ENCODE data around the gene TTYH1.

TTYH1 gene

DNA sequence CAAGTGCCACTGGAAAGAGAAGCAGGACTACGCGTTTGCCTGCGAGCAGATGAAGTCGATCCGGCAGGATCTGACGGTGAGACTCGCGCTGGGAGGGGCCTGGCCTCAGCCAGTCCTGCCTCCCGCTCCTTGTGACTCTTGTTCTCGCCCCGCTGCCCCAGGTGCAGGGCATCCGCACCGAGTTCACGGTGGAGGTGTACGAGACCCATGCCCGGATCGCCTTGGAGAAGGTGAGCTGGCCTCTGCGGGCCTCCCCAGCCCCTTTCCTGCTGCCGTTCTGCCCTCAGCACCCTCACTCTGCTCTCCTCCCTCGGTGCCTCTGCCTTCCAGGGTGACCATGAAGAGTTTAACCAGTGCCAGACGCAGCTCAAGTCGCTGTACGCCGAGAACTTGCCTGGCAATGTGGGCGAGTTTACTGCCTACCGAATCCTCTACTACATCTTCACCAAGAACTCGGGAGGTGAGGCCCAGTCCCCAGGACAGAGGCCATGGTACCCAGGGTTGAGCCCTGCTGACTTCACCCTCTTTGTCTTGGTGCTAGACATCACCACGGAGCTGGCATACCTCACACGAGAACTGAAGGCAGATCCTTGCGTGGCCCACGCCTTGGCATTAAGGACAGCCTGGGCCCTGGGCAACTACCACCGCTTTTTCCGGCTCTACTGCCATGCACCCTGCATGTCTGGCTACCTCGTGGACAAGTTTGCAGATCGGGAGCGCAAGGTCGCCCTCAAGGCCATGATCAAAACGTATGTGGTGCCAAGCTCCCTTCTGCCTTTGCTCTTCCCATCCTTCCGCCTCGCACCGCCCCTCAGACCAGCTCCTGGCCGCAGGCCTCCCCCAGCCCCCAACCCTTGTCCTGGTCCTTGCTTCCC, 42.7 kb downstream of the TTYH1 start:
- Mint-ChIP-seq H3K4me3 (no peak overlapping the region), H3K27ac (peak overlapping the region in 1 of 3 experiments; percentile 26), H3K36me3 (ENCODE audit: low read depth) (peaks cover 53% of the 10 kb centered on the region), H3K4me1 (peaks cover 21% of the 10 kb centered on the region), H3K9me3 (no peaks in the 10 kb centered on the region), H3K27me3 (ENCODE audit: low read depth) (no peaks in the 10 kb centered on the region)
- TF ChIP-seq, protein P1, sequence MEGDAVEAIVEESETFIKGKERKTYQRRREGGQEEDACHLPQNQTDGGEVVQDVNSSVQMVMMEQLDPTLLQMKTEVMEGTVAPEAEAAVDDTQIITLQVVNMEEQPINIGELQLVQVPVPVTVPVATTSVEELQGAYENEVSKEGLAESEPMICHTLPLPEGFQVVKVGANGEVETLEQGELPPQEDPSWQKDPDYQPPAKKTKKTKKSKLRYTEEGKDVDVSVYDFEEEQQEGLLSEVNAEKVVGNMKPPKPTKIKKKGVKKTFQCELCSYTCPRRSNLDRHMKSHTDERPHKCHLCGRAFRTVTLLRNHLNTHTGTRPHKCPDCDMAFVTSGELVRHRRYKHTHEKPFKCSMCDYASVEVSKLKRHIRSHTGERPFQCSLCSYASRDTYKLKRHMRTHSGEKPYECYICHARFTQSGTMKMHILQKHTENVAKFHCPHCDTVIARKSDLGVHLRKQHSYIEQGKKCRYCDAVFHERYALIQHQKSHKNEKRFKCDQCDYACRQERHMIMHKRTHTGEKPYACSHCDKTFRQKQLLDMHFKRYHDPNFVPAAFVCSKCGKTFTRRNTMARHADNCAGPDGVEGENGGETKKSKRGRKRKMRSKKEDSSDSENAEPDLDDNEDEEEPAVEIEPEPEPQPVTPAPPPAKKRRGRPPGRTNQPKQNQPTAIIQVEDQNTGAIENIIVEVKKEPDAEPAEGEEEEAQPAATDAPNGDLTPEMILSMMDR (IDR thresholded peaks at IDR 0.05; ENCODE audit: unreplicated experiment in 3 of 3) = no peak

DNA sequence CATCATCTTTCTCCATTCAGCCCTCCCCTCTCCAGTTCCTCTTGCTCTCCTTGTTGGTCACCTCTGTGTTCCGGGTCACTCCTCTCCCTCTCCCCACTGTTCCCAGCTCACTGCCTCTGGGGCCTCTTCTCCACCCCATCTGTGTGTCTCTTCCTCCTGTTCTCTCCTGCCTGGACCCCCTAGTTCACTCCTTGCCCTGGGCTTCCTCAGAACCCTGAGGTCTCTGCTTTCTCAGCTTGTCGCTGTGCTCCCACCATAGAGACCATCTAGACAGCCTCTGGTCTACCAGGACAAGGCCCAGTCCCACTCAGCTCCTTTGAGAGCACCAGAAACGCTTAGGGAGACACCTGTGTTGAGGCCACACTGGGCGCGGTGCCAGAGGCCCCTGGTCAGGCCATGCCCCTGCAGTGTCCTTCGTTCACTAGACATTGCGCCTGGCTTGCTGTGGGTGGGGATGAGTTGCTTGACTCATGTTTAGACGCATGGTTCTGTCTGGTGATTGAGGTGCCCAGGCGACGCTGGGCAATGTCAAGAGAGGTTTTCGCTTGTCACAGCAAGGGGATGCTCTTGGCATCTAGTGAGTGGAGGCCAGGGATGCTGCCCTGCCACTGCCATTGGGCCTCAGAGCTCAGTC, 43.5 kb downstream of the TTYH1 start:
- Mint-ChIP-seq H3K27ac (peak overlapping the region; percentile 45 to 58 (median 56)), H3K4me1 (peaks cover 24% of the 10 kb centered on the region), H3K4me3 (peak overlapping the region; percentile 37 to 73 (median 57)), H3K27me3 (ENCODE audit: low read depth) (no peaks in the 10 kb centered on the region), H3K36me3 (ENCODE audit: low read depth) (peaks cover 45% of the 10 kb centered on the region), H3K9me3 (no peaks in the 10 kb centered on the region)
- TF ChIP-seq, protein P1 (IDR thresholded peaks at IDR 0.05; ENCODE audit: unreplicated experiment in 3 of 3) = no peak

DNA sequence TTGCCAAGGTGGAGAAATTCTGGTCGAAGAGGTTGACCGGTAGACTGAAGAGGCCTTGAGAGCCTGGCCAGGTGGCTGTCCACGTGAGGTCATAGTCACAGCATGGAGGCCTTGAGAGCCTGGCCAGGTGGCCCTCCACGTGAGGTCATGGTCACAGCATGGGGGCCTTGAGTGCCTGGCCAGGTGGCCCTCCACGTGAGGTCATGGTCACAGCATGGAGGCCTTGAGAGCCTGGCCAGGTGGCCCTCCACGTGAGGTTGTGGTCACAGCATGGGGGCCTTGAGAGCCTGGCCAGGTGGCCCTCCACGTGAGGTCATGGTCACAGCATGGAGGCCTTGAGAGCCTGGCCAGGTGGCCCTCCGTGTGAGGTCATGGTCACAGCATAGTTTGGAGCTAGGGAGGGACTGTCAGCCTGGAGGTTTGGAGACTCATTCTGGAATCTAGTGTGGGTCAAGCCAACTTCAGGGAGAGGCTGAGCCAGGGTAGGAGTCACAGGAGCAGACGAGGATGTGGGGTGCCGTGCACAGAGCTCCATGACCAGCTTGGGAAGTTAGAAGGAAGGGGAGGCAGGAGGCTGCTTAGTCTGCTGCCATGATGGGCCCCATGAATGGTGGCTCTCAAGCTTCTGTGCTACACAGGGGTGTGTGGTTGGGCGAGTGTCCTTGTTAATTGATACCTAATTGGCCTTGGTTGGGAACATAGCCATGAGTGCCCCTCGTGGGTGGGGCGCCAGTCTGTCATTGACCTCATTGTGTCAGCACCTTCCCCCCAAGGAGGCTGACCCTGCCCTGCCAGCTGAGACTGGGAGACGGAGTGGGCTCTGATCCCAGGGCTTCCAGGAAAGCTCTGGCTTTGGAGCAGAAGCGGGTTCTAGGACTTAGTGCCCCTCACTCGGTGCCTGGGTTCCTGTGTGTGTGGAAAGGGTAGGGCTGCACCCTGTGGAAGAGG, 44.3 kb downstream of the TTYH1 start:
- H3K36me3 Mint-ChIP-seq (ENCODE audit: low read depth) = peaks cover 42% of the 10 kb centered on the region
- H3K9me3 Mint-ChIP-seq = no peaks in the 10 kb centered on the region
- no peaks in the 10 kb centered on the region for H3K27me3 Mint-ChIP-seq (ENCODE audit: low read depth)
- peaks cover 31% of the 10 kb centered on the region for H3K4me1 Mint-ChIP-seq
- H3K4me3 Mint-ChIP-seq = peak overlapping the region; percentile 40 to 73 (median 57)
- peak overlapping the region; percentile 45 to 72 (median 58) for H3K27ac Mint-ChIP-seq
- TF ChIP-seq, protein P1 (IDR thresholded peaks at IDR 0.05; ENCODE audit: unreplicated experiment in 3 of 3) = no peak

DNA sequence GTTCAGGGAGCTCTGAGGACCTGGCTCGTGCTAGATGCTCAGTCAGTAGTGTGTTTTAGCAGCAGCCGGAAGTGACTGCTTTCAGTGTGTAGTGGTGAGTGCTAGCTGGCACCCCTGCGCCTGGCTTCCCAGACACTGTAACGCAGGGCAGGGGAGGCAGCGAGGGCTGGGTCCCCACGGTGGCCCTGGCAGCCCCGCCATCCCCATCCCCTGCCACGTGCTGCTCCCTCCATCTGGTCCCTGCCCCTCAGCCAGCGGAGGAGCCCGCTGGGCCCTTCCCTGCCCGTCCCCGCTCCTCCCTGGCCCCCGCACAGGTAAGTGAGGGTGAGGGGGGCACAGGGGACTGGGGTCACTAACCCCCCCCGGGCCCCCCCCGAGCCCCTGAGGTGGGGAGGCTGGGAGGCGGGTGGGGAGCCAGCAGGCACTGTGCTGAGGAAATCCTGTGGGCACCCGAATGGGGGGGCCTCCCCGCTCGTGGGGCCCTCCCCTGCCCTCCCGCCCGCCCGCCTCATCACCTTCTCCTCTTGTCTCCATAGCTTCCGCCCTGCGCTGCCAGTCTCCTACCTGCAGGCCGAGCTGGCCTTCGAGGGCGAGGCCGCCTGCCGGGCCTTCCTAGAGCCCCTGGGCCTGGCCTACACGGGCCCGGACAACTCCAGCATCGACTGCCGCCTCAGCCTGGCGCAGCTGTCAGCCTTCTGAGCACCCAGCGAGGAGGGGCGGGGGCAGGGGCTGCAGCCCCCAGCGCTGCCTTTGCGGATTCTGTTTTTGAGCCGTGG, 45.2 kb downstream of the TTYH1 start:
- Mint-ChIP-seq H3K27me3 (ENCODE audit: low read depth) (no peaks in the 10 kb centered on the region), H3K36me3 (ENCODE audit: low read depth) (peaks cover 35% of the 10 kb centered on the region), H3K4me3 (peak overlapping the region; percentile 12 to 73 (median 19)), H3K4me1 (peaks cover 31% of the 10 kb centered on the region), H3K9me3 (no peaks in the 10 kb centered on the region), H3K27ac (peak overlapping the region in 2 of 3 experiments; percentile 45 to 72)
- TF ChIP-seq, protein P1 (IDR thresholded peaks at IDR 0.05; ENCODE audit: unreplicated experiment in 3 of 3) = no peak

DNA sequence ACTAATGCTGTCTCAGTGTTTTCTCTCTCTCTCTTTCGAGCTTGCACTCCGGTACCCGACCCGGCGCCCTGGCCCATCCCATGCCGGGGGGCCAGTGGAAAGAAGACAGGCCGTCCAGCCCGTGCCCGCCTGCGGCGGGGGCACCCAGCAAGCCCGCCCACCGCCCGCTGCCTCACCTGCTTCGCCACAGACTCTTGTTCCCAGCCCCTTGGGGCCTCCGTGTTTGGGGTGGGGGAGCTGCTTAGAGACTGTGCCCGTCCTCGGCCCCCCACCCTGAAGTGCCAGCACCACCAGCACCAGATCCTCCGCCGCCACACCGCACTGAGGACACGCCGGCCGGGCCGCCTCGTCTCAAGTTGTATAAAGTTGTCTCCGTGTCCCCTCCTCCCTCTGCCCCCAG, 45.9 kb downstream of the TTYH1 start:
- Mint-ChIP-seq H3K36me3 (ENCODE audit: low read depth) (peaks cover 37% of the 10 kb centered on the region), H3K4me1 (peaks cover 31% of the 10 kb centered on the region), H3K27ac (peak overlapping the region; percentile 96 to 98 (median 97)), H3K27me3 (ENCODE audit: low read depth) (peaks cover 4% of the 10 kb centered on the region), H3K4me3 (peak overlapping the region; percentile 68 to 86 (median 86)), H3K9me3 (no peaks in the 10 kb centered on the region)
- TF ChIP-seq, protein P1 (IDR thresholded peaks at IDR 0.05; ENCODE audit: unreplicated experiment in 3 of 3) = no peak

All from nephron (organoid).